AG09319 (cell line): ENCODE data around the gene ACTRT2.

Source experiments
- DNase-seq: peaks from one replicate; pipeline ENCODE4 v3.0.0-alpha.2; 2010; ENCODE audit warnings: low read depth; ENCODE audit errors: extremely low read depth
- TF ChIP-seq, protein P1 (sequence below): IDR thresholded peaks from 2 replicates; pipeline ENCODE4 v1.5.1; 2011; ENCODE audit warnings: low read depth, mild to moderate bottlenecking, inconsistent platforms, low read length, moderate library complexity

Gene ACTRT2

DNA sequence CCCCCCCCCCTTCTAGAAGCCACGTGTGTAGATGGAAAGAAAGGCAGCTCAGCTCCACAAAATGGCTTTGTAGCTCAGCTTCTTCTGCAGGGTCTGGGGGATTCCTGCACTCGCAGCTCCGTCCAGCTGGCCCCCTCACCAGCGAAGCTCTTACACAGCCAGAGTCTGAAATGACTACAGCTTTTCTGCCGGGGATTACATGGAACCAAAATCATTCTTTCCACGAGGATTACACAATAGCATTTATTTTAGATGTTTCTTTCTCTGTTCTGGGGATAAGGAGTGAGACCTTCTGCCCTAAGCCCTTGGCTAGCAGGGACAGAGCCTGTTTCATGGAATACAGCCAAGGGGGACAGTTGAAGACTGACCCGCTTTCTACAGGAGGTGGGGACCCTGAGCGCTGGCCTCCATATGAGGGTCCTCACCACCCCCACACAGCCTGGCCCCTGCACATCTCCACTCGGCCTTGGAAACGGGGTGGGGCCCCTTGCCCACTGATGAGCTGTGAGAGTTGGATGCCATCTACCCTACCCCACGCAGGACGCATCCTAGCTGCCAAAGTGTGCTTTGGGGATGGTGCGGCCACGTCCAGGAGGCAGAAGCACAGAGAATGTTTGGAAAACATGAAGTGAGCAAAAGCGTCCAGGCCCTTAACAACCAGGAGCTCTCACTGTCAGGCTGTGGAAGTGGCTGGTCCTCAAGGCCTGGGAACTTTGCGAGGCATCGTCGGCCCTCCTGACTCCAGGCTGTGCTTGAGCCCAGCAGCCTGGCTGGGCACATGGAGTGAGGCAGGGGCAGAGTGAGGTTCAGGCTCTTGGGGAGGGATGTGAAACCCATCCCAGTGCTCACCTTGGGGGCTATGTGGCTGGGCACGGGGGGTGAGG is 14.5 kb downstream of the ACTRT2 start:
- TF ChIP-seq, protein P1, sequence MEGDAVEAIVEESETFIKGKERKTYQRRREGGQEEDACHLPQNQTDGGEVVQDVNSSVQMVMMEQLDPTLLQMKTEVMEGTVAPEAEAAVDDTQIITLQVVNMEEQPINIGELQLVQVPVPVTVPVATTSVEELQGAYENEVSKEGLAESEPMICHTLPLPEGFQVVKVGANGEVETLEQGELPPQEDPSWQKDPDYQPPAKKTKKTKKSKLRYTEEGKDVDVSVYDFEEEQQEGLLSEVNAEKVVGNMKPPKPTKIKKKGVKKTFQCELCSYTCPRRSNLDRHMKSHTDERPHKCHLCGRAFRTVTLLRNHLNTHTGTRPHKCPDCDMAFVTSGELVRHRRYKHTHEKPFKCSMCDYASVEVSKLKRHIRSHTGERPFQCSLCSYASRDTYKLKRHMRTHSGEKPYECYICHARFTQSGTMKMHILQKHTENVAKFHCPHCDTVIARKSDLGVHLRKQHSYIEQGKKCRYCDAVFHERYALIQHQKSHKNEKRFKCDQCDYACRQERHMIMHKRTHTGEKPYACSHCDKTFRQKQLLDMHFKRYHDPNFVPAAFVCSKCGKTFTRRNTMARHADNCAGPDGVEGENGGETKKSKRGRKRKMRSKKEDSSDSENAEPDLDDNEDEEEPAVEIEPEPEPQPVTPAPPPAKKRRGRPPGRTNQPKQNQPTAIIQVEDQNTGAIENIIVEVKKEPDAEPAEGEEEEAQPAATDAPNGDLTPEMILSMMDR: no peak
- no peak for DNase-seq

DNA sequence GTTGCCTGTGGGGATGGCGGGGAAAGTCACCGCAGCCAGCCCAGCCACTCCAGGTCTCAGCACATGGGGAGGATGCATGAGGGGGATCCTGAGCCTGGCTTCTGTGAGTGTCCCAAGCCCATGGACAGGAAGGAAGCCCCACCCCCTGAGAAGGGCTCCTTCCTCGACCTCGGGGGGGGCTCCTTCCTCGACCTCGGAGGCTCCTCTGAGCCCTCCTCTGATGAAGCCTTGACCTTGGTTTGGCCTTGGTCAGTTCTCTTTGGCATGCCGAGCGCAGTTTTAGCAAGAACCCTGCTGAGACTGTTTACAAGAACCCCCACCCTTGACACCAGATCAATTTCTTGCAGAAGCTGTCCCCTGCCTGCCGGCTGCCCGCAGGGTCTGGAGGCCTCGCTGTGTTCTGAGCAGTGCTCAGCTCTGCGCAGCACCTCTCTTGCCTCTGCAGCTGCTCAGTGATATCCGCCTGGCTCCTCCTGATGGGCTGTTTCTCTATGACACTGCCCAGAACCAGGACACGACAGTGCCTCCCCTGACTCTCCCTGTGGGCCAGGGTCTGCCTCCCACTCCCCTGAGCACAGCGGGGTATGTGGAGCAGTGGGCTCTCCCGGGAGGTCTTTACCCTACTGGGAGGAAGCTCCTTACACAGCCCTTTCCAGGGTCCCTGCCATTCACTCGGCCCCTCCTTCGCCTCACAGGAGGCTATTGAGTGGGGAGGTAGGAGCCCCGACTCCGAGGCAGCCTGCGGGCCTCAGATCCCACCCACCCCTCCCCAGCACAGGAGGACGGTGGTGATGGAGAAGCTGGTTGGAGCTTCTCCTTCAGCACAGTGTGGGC is 15.4 kb downstream of the ACTRT2 start:
- DNase-seq: no peak
- TF ChIP-seq, protein P1: no peak

DNA sequence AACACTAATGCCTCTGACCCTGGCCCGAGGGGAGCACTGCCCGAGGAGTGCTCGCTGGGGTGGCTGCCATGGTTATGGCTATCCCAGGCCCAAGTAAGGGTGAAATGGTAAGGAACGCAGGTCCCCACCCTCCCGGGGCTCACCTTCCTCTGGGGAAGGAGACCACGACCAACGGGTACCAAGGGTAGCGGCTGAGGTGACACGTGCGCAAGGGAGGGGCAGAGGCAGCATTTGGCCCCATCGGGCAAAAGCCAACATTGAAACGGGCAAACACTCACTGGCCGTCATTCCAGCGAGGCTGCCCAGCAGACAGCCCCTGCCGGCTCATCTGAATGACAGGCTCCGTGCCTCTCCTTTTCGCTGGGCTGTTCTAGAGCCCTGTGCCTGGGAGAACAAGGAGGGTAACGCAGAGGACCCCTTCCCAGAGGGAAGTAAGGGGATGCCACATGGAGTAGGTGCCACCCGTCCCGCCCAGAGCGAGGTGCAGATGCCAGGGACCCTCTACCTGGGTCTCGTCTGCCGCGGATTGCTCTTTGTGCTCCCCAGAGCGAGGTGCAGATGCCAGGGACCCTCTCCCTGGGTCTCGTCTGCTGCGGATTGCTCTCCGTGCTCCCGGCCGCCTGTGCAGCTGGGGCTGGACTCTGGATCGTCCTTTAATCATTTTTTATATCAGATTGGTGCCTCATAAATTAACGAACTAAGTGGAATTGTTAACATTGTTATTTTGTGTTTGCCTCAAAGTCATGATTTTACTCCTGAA is 16.2 kb downstream of the ACTRT2 start:
- no peak for DNase-seq
- TF ChIP-seq, protein P1: no peak

DNA sequence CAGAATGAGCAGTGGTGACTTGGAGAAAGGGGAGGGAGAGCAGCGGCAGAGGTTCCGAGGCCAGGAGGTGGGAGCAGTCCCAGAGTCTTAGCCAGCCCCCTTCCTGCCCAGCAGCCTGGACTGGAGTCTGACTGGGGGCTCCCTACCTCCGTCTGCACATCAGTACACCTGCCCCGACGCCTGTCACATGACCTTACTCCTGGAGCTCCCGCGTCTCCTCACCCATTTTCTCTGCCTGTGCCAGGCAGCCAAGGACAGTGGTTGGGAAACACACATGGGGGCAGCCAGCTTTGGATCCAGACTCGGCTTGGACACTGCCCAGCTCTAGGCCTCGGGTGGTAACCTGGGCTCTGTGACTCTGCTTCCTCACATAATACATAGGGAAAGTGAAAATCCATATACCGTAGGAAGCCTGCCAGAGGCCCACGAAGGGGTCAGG is 16.9 kb downstream of the ACTRT2 start:
- TF ChIP-seq, protein P1: no peak
- no peak for DNase-seq

DNA sequence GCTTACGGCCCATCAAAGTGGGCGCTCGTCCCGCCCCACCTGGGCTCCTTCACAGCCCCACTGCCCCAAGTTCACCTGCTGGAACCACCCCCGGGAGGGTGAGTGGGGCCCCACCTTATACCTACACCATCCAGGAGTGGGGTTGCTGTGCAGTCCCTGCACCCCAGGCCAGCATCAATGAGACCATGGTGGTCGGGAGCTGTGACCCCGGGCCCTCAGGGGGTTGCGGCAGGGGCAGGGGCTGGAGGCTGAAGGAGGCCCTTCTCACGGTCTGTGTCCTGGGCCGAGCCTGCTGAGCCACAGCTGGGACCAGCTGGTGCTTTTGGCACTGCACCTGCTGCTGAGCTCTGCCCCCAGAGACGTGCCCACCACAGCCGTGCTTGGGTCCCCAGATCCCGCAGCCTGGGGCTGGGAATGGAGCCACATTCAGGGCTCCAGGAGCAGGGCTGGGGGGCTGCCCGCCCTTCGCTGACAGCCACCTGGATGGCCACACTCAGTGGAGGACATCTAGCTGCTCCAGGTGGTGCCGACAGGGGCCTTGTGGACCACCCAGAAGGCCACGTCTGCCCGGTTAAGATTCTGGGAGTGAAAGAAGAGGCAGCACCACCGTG is 17.4 kb downstream of the ACTRT2 start:
- no peak for DNase-seq
- TF ChIP-seq, protein P1: no peak

DNA sequence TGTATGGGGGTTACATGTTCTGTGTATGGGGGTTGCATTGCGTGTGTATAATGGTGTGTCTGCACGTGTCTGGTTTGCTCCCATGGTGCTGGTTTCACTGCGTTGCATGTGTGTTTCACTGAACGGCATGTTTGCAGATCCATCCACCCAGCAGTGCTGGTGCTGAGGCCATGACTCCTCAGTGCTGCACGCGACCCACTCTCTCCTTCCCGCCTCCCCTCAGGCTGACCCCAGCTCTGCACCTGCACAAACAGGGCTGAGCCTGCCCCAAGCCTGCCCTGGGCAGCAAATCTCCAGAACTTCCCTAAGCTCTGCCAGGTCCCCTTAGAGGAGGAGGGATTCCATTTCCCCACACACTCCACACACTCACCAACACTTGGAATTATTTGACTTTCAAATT is 18.7 kb downstream of the ACTRT2 start:
- TF ChIP-seq, protein P1: no peak
- DNase-seq: no peak
